Measurements from ENCODE around the gene INTS6.

The INTS6 gene

GRCh38 chr13:51348069-51348967, 104.5 kb downstream of the INTS6 start:
- Histone ChIP-seq H3K14ac (ENCODE audit: low read length in 2 of 2) (no peak overlapping the region), H3K4me3 (ENCODE audit: insufficient read depth in 1 of 2, low read depth in 1 of 2, low read length in 2 of 2) (no peak overlapping the region), H2BK120ac (ENCODE audit: low read depth, low read length) (no peak overlapping the region), H2BK15ac (ENCODE audit: low read depth, poor library complexity, severe bottlenecking) (no peak overlapping the region), H3K36me3 (ENCODE audit: control insufficient read depth in 1 of 2, insufficient read depth in 2 of 2, low read depth in 1 of 2, low read length in 2 of 2) (peaks cover 2 to 6% of the 10 kb centered on the region in 2 experiments), H2BK12ac (ENCODE audit: low read length in 2 of 2) (no peak overlapping the region), H4K91ac (ENCODE audit: low read length) (no peak overlapping the region), H3K9me3 (ENCODE audit: control insufficient read depth, low read length) (no peaks in the 10 kb centered on the region), H2BK5ac (ENCODE audit: low read depth, low read length, poor library complexity, severe bottlenecking) (no peak overlapping the region), H3K4me1 (ENCODE audit: control insufficient read depth, insufficient read depth, low read depth, low read length) (peaks cover 3% of the 10 kb centered on the region), H3K79me1 (replicated peaks; ENCODE audit: low read length, poor library complexity, severe bottlenecking) (no peaks in the 10 kb centered on the region), H2AFZ (ENCODE audit: low read depth, low read length) (no peak overlapping the region), H3K18ac (ENCODE audit: low read depth in 1 of 2, low read length in 2 of 2) (no peak overlapping the region), H3K23ac (ENCODE audit: low read length in 2 of 2) (no peak overlapping the region), H3K27me3 (ENCODE audit: control insufficient read depth in 1 of 2, insufficient read depth in 1 of 2, low read length in 2 of 2) (no peaks in the 10 kb centered on the region), H3K4ac (ENCODE audit: low read depth in 1 of 2, low read length in 2 of 2) (no peak overlapping the region), H3K4me2 (ENCODE audit: low read length, poor library complexity, severe bottlenecking) (no peak overlapping the region), H3K27ac (ENCODE audit: low read length, poor library complexity, severe bottlenecking) (no peak overlapping the region), H2AK5ac (ENCODE audit: low read length, severe bottlenecking) (no peak overlapping the region), H4K8ac (ENCODE audit: low read length) (no peak overlapping the region), H3K9ac (ENCODE audit: low read length) (no peak overlapping the region)
- WGBS, result 93% methylated on average over 10 of the region's 10 CpGs
- DNase-seq, result no peak

GRCh38 chr13:51347099-51347498, 105.7 kb downstream of the INTS6 start:
- Histone ChIP-seq H3K9me3 (ENCODE audit: control insufficient read depth, low read length) (no peaks in the 10 kb centered on the region), H3K23ac (ENCODE audit: low read length in 2 of 2) (no peak overlapping the region), H3K4me2 (ENCODE audit: low read length, poor library complexity, severe bottlenecking) (no peak overlapping the region), H2BK15ac (ENCODE audit: low read depth, poor library complexity, severe bottlenecking) (no peak overlapping the region), H4K8ac (ENCODE audit: low read length) (no peak overlapping the region), H3K14ac (ENCODE audit: low read length in 2 of 2) (no peak overlapping the region), H4K91ac (ENCODE audit: low read length) (no peak overlapping the region), H2BK120ac (ENCODE audit: low read depth, low read length) (no peak overlapping the region), H2BK5ac (ENCODE audit: low read depth, low read length, poor library complexity, severe bottlenecking) (no peak overlapping the region), H3K4me1 (ENCODE audit: control insufficient read depth, insufficient read depth, low read depth, low read length) (peaks cover 5% of the 10 kb centered on the region), H3K36me3 (ENCODE audit: control insufficient read depth in 1 of 2, insufficient read depth in 2 of 2, low read depth in 1 of 2, low read length in 2 of 2) (peaks cover 0 to 6% of the 10 kb centered on the region in 2 experiments), H3K79me1 (replicated peaks; ENCODE audit: low read length, poor library complexity, severe bottlenecking) (no peaks in the 10 kb centered on the region), H2AK5ac (ENCODE audit: low read length, severe bottlenecking) (no peak overlapping the region), H2AFZ (ENCODE audit: low read depth, low read length) (no peak overlapping the region), H3K4ac (ENCODE audit: low read depth in 1 of 2, low read length in 2 of 2) (no peak overlapping the region), H3K27ac (ENCODE audit: low read length, poor library complexity, severe bottlenecking) (no peak overlapping the region), H2BK12ac (ENCODE audit: low read length in 2 of 2) (no peak overlapping the region), H3K27me3 (ENCODE audit: control insufficient read depth in 1 of 2, insufficient read depth in 1 of 2, low read length in 2 of 2) (no peaks in the 10 kb centered on the region), H3K4me3 (ENCODE audit: insufficient read depth in 1 of 2, low read depth in 1 of 2, low read length in 2 of 2) (no peak overlapping the region), H3K9ac (ENCODE audit: low read length) (no peak overlapping the region), H3K18ac (ENCODE audit: low read depth in 1 of 2, low read length in 2 of 2) (no peak overlapping the region)
- no peak for DNase-seq
- 85% methylated on average over 8 of the region's 9 CpGs for WGBS

- Histone ChIP-seq H4K91ac (ENCODE audit: low read length) (no peak overlapping the region), H3K14ac (ENCODE audit: low read length in 2 of 2) (no peak overlapping the region), H2AFZ (ENCODE audit: low read depth, low read length) (no peak overlapping the region), H2BK15ac (ENCODE audit: low read depth, poor library complexity, severe bottlenecking) (no peak overlapping the region), H3K4me3 (ENCODE audit: insufficient read depth in 1 of 2, low read depth in 1 of 2, low read length in 2 of 2) (no peak overlapping the region), H3K27me3 (ENCODE audit: control insufficient read depth in 1 of 2, insufficient read depth in 1 of 2, low read length in 2 of 2) (no peaks in the 10 kb centered on the region), H2AK5ac (ENCODE audit: low read length, severe bottlenecking) (no peak overlapping the region), H3K9me3 (ENCODE audit: control insufficient read depth, low read length) (no peaks in the 10 kb centered on the region), H3K27ac (ENCODE audit: low read length, poor library complexity, severe bottlenecking) (no peak overlapping the region), H3K79me1 (replicated peaks; ENCODE audit: low read length, poor library complexity, severe bottlenecking) (no peaks in the 10 kb centered on the region), H4K8ac (ENCODE audit: low read length) (no peak overlapping the region), H2BK5ac (ENCODE audit: low read depth, low read length, poor library complexity, severe bottlenecking) (no peak overlapping the region), H3K18ac (ENCODE audit: low read depth in 1 of 2, low read length in 2 of 2) (no peak overlapping the region), H3K36me3 (ENCODE audit: control insufficient read depth in 1 of 2, insufficient read depth in 2 of 2, low read depth in 1 of 2, low read length in 2 of 2) (peaks cover 0 to 6% of the 10 kb centered on the region in 2 experiments), H2BK12ac (ENCODE audit: low read length in 2 of 2) (no peak overlapping the region), H3K4me1 (ENCODE audit: control insufficient read depth, insufficient read depth, low read depth, low read length) (peaks cover 5% of the 10 kb centered on the region), H3K9ac (ENCODE audit: low read length) (no peak overlapping the region), H3K23ac (ENCODE audit: low read length in 2 of 2) (no peak overlapping the region), H3K4me2 (ENCODE audit: low read length, poor library complexity, severe bottlenecking) (no peak overlapping the region), H3K4ac (ENCODE audit: low read depth in 1 of 2, low read length in 2 of 2) (no peak overlapping the region), H2BK120ac (ENCODE audit: low read depth, low read length) (no peak overlapping the region)
- DNase-seq, result no peak
- WGBS, result 100% methylated on average over 1 of the region's 2 CpGs
These were observed 106.4 kb downstream of the INTS6 start for GRCh38 chr13:51346397-51346796.

GRCh38 chr13:51343475-51343874, 109.4 kb downstream of the INTS6 start:
- Histone ChIP-seq H3K4me3 (ENCODE audit: insufficient read depth in 1 of 2, low read depth in 1 of 2, low read length in 2 of 2) (no peak overlapping the region), H4K8ac (ENCODE audit: low read length) (no peak overlapping the region), H3K14ac (ENCODE audit: low read length in 2 of 2) (no peak overlapping the region), H2BK5ac (ENCODE audit: low read depth, low read length, poor library complexity, severe bottlenecking) (no peak overlapping the region), H2BK120ac (ENCODE audit: low read depth, low read length) (no peak overlapping the region), H3K23ac (ENCODE audit: low read length in 2 of 2) (no peak overlapping the region), H2BK15ac (ENCODE audit: low read depth, poor library complexity, severe bottlenecking) (no peak overlapping the region), H3K9me3 (ENCODE audit: control insufficient read depth, low read length) (no peaks in the 10 kb centered on the region), H3K18ac (ENCODE audit: low read depth in 1 of 2, low read length in 2 of 2) (no peak overlapping the region), H2AK5ac (ENCODE audit: low read length, severe bottlenecking) (no peak overlapping the region), H3K9ac (ENCODE audit: low read length) (no peak overlapping the region), H3K4me2 (ENCODE audit: low read length, poor library complexity, severe bottlenecking) (no peak overlapping the region), H3K4ac (ENCODE audit: low read depth in 1 of 2, low read length in 2 of 2) (no peak overlapping the region), H4K91ac (ENCODE audit: low read length) (no peak overlapping the region), H3K4me1 (ENCODE audit: control insufficient read depth, insufficient read depth, low read depth, low read length) (peaks cover 8% of the 10 kb centered on the region), H3K36me3 (ENCODE audit: control insufficient read depth in 1 of 2, insufficient read depth in 2 of 2, low read depth in 1 of 2, low read length in 2 of 2) (peaks cover 0 to 6% of the 10 kb centered on the region in 2 experiments), H3K27ac (ENCODE audit: low read length, poor library complexity, severe bottlenecking) (no peak overlapping the region), H2BK12ac (ENCODE audit: low read length in 2 of 2) (no peak overlapping the region), H2AFZ (ENCODE audit: low read depth, low read length) (no peak overlapping the region), H3K79me1 (replicated peaks; ENCODE audit: low read length, poor library complexity, severe bottlenecking) (no peaks in the 10 kb centered on the region), H3K27me3 (ENCODE audit: control insufficient read depth in 1 of 2, insufficient read depth in 1 of 2, low read length in 2 of 2) (no peaks in the 10 kb centered on the region)
- WGBS, result 81% methylated on average over 5 of the region's 5 CpGs
- no peak for DNase-seq

Measured in mesenchymal stem cell (in vitro differentiated cells and primary cell).